ENCODE data around the gene RNFT2.

GRCh38 chr12:116794725-116795124 lies 56.6 kb downstream of the RNFT2 start:
- TF ChIP-seq, protein P1, sequence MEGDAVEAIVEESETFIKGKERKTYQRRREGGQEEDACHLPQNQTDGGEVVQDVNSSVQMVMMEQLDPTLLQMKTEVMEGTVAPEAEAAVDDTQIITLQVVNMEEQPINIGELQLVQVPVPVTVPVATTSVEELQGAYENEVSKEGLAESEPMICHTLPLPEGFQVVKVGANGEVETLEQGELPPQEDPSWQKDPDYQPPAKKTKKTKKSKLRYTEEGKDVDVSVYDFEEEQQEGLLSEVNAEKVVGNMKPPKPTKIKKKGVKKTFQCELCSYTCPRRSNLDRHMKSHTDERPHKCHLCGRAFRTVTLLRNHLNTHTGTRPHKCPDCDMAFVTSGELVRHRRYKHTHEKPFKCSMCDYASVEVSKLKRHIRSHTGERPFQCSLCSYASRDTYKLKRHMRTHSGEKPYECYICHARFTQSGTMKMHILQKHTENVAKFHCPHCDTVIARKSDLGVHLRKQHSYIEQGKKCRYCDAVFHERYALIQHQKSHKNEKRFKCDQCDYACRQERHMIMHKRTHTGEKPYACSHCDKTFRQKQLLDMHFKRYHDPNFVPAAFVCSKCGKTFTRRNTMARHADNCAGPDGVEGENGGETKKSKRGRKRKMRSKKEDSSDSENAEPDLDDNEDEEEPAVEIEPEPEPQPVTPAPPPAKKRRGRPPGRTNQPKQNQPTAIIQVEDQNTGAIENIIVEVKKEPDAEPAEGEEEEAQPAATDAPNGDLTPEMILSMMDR (conservative IDR thresholded peaks at IDR 0.05 in 1 of 2, IDR thresholded peaks at IDR 0.05 in 1 of 2; ENCODE audit: extremely low read depth in 1 of 2, insufficient read depth in 1 of 2, low read depth in 1 of 2, low read length in 2 of 2), result no peak
- TF ChIP-seq EZH2 (IDR thresholded peaks at IDR 0.05; ENCODE audit: borderline replicate concordance, low read length), result no peak
